HG03159 (cell line): ENCODE measurements around the gene RHBG.

Experiments
- ATAC-seq: cut with Tn5 transposase; IDR thresholded peaks from one replicate; pipeline ENCODE4 v1.9.1; 2021; ENCODE audit warnings: mild to moderate bottlenecking, moderate library complexity; ENCODE audit not compliant: unreplicated experiment

RHBG gene

GRCh38 chr1:156422602-156423091 is 53.6 kb downstream of the RHBG start:
- no peak for ATAC-seq

DNA sequence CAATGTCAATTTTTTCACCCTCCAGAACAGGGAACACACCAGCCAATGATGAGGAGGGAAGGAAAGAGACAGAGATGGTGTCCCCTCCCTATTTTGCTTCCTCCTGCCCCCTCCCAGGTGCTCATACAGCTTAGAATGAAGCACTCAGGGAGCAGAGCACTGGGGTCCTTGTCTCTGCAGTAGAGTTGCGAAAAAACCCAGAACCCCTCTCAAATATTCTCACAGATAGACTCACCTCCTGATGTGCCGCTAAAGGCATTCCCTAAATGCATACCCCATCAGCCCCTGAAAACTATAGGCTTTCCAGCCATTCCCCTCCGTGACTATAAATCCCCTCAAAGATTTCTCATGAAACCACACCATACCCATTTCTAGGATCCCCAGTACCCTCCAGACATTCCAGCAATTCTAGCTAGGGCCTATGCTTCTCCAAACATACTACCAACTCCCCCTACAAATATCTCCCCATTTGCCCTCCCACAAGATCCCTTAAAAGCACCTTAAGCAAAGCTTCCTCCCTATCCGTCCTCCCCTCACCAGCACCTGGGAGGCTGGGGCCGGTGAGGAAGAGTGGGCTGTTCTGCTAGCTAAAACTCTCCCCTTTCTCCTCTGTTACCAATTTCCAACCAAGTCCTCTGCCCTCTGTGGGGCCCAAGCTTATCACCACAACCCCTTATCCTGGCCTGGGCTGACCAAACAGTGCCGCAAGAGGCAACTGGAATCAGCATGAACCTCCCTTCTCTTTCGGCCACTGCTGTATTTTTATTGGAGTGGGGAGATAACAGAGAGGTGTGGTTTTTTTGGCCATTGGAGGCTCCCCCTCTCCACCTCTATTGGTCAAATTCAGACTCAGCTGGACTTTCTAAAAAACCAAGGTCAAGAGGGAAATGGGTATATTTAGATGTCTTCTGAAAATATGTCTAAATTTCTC is 54.7 kb downstream of the RHBG start:
- no peak for ATAC-seq

DNA sequence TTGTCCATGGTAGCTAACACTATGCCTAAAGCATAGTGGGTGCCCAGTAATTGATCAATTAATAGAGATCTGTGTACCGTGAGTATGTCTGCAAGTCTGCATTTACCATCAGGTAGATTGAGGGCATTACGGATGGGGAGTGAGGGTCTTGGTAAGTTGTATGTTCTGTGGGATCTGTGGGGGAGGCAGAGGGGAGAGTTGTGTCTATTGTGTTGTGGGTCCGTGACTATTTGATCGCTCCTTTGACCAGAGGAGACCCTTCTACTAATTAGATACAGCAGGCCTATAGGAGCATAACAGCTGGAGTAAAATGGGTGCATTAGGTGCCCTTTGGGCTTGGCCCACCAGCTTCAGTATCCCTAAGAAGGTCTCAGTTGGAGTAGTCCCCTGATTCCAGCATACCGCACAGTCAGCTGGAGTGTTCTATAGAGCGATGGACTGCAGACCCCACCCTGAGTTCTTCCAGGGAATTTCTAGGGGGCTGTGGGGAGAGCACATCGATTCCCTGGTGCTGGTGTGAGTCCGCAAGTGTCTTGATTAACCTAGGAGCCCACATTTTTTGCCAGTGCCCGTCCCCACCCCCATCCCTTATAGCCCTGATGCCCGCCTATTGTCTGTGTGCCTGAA is 55.9 kb downstream of the RHBG start:
- ATAC-seq = no peak

DNA sequence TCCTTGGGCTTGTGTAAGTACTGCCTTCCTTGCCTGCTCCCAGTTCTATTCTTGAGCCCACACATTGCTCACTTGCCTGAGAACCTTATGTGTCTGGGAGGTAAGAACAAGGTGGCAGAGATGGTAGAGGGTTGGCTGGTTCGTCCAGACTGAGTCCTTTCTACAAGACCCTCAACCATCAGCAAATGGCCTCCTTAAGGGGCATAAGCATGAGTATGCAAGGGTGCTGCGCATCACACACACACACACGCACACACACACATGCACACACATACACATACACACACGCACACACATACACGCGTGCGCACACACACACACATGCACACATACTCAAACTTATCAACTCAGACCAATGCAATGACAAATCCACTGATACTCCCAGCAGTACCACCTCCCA is 56.9 kb downstream of the RHBG start:
- ATAC-seq = no peak

DNA sequence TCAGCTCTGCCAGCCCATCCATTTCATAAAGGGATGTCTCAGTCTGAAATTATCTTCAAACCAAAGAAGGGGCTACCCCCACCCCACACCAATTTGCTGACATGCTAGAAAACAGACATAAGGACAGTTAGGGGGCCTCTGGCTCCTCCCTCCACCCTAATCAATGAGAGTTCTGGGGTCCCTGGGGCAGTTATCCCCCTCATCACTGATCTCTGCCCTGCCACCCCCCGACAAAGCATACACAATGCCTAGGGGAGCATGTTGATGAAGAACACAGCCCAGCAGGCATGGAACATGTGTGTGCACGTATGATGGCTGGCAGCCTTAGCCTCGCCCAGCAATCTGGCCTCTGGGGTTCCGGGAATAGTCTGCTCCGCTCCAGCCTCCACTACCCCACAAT is 58.9 kb downstream of the RHBG start:
- ATAC-seq = no peak

DNA sequence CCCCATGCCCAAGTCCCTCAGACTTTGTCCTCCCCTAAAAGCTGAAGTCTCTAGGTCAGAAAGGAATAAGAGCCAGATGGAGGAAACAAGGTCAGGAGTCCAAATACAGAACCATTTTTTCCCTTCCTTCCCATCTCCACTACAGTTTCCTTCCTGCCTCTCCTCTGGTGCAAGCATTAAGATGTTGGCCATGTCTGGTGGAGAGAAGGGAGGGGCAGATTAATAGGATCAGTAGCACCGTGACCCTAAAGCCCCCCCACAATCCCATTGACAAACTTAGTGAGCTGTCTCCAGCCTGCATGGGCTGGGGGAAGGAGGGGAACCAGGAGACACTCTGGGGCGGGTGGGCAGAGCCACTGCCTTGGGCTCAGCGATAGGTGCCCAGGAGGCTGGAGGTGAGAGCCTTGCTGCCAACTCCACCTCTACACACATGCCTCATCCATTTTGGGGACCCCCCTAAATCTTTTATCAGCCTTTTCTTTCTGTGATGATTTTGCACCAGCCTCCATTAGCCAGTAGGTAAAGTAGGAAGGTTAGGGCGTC is 59.8 kb downstream of the RHBG start:
- ATAC-seq = no peak

GRCh38 chr1:156429313-156430060 is 60.5 kb downstream of the RHBG start:
- no peak for ATAC-seq

DNA sequence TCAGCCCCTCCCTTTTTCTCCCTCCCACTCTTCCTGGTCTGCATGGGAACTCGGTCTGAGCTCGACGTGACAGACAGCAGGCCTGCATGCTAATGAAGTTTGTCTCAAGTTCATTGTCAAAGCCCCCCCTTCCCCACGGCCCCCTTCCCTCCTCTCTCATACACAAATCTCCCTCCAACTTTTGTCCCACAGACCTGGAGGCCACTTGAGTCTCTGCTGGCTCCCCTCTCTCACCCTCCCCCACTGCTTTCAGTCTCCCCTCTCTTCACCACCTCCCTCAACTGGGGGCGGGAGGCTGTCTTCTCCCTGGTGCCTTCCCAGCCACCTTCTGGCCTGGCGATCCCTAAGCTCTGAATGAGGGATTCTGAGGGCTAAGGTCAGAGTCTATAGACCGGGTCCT is 61.3 kb downstream of the RHBG start:
- ATAC-seq = no peak

- no peak for ATAC-seq
Observed at GRCh38 chr1:156430866-156431265, 61.9 kb downstream of the RHBG start.

GRCh38 chr1:156431366-156431765 is 62.4 kb downstream of the RHBG start:
- no peak for ATAC-seq

DNA sequence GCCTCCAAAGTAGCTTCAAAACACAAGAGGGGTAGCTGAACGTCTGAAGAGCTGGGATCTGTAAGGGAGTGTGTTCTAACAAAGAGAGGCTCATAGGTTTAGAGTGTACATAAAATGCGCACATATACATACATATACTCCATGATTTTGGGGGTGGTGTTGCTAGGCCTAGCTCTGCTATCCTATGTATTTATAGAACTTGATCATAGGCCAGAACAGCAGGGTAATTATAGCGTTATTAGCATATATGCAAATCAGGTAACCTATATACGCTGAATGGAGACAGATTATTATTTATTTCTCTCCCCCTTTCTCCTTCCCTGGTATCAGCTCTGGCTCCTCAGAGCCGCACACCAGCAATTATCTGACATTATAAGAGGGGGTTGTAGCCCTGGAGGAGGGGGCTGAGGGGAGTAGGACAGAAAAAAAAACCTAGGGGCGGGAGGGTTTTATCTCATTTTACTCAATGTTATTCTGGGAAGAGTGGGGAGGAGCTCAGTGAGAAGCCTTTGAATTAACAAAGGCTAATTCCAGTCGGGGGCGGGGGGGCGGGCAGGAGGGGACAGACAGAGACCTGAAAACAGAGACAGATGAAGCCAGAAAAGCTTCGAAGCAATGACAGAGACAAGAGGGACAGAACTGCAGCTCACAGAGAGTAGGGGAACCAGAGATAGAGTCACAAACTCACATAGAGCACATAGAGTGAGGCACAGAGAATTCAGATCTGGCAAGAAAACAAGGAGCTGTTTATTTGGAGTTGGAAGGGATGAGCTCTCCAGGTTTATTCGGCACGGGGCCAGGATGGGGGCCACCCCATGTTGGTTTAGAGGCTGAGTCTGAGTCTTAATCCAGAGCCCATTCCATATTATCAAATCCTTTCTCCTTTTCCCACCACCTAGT is 63.0 kb downstream of the RHBG start:
- no peak for ATAC-seq

GRCh38 chr1:156432669-156433018 is 63.6 kb downstream of the RHBG start:
- ATAC-seq = no peak

DNA sequence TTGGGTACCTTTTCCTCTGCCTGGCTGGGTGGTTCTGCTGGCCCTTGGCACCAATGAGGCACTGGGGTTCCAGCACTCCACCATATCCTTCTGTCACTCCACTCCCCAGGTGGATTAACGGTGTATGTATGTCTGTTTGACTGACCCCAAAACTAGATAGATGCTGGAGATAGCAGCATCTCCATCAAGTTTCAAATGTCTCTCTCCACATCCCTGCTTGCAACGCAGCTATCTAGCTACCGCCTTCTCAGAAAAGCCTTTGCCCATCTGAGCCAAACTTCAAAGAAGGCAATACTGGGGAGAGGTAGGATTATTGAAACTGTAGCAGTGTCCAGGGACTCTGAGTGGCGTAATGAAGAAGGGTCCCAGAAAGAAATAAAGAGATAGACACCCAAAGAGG is 64.0 kb downstream of the RHBG start:
- ATAC-seq = no peak

GRCh38 chr1:156433602-156434001 is 64.6 kb downstream of the RHBG start:
- no peak for ATAC-seq
